ENCODE measurements around the gene GABRD.

GABRD gene

GRCh38 chr1:2022063-2022770 lies 3.1 kb downstream of the GABRD start:
- in situ Hi-C loops (cut with HindIII; ENCODE audit: low sequenced_read_pairs), result no loop called here
- no peak overlapping the region for H3K4me3 ChIP-seq (ENCODE audit: low read depth, low read length)
- DNase-seq (ENCODE audit: low read depth), result no peak
- TF ChIP-seq, protein P1, sequence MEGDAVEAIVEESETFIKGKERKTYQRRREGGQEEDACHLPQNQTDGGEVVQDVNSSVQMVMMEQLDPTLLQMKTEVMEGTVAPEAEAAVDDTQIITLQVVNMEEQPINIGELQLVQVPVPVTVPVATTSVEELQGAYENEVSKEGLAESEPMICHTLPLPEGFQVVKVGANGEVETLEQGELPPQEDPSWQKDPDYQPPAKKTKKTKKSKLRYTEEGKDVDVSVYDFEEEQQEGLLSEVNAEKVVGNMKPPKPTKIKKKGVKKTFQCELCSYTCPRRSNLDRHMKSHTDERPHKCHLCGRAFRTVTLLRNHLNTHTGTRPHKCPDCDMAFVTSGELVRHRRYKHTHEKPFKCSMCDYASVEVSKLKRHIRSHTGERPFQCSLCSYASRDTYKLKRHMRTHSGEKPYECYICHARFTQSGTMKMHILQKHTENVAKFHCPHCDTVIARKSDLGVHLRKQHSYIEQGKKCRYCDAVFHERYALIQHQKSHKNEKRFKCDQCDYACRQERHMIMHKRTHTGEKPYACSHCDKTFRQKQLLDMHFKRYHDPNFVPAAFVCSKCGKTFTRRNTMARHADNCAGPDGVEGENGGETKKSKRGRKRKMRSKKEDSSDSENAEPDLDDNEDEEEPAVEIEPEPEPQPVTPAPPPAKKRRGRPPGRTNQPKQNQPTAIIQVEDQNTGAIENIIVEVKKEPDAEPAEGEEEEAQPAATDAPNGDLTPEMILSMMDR (IDR thresholded peaks at IDR 0.05; ENCODE audit: low read depth, low read length, missing control alignments), result no peak

DNA sequence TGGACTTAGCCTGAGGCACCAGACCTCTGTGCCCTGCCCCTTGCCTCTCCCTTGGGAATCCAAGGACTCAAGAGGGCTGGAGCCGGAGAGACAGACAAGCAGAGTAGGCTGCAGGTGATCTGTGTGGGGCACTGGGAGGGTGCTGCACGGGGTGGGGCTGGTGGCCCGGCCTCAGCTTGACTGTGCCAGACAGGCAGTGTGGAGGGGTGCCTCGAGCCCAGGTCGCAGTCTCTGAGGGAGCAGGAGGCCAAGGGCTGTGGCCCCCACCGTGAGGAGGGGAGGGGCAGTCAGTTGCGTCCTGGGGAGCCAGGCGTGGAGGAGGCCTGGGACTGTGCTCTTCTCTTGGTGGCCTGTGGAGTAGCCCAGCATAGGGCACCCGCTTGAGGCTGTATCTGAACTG lies 4.0 kb downstream of the GABRD start:
- no peak overlapping the region for H3K4me3 ChIP-seq (ENCODE audit: low read depth, low read length)
- TF ChIP-seq, protein P1 (IDR thresholded peaks at IDR 0.05; ENCODE audit: low read depth, low read length, missing control alignments), result no peak
- in situ Hi-C loops (cut with HindIII; ENCODE audit: low sequenced_read_pairs), result no loop called here
- no peak for DNase-seq (ENCODE audit: low read depth)

GRCh38 chr1:2024451-2024850 lies 5.3 kb downstream of the GABRD start:
- TF ChIP-seq, protein P1 (IDR thresholded peaks at IDR 0.05; ENCODE audit: low read depth, low read length, missing control alignments), result no peak
- no peak for DNase-seq (ENCODE audit: low read depth)
- no peak overlapping the region for H3K4me3 ChIP-seq (ENCODE audit: low read depth, low read length)
- in situ Hi-C loops (cut with HindIII; ENCODE audit: low sequenced_read_pairs), result no loop called here

DNA sequence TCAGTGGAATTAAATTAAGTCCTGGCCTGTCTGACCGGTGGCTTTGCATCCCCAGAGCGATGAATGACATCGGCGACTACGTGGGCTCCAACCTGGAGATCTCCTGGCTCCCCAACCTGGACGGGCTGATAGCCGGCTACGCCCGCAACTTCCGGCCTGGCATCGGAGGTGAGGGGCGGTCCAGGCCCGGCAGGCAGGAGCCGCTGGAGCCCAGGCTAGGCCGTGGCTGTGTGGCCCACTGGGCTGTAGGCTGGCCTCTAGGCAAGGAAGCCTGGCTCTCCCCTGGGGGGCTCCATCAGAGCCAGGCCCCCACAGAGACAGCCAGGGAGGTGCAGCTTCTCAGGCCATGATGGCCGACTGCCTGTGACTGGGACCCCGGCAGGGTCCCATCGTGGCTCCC lies 5.7 kb downstream of the GABRD start:
- DNase-seq (ENCODE audit: low read depth), result no peak
- TF ChIP-seq, protein P1 (IDR thresholded peaks at IDR 0.05; ENCODE audit: low read depth, low read length, missing control alignments), result no peak
- H3K4me3 ChIP-seq (ENCODE audit: low read depth, low read length), result no peak overlapping the region
- in situ Hi-C loops (cut with HindIII; ENCODE audit: low sequenced_read_pairs), result loop anchor here (5.0 kb wide), 1 partner anchor 33 kb away; no protein-coding TSS in a partner anchor

DNA sequence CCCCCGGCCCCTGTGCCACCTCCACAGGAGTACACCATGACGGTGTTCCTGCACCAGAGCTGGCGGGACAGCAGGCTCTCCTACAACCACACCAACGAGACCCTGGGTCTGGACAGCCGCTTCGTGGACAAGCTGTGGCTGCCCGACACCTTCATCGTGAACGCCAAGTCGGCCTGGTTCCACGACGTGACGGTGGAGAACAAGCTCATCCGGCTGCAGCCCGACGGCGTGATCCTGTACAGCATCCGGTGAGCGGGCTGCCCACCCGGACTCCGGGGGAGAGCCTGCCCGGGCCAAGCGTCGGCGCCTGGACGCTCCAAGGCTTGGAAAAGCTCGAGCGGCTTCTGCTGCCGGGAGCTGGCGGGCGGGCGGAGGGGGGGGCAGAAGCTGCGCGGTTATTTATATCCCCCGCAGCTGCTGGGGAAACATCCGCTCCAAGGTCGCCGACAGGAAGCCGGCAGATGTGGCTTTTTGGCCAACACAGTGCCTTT lies 6.4 kb downstream of the GABRD start:
- no peak for DNase-seq (ENCODE audit: low read depth)
- in situ Hi-C loops (cut with HindIII; ENCODE audit: low sequenced_read_pairs), result loop anchor here (5.0 kb wide), 1 partner anchor 33 kb away; no protein-coding TSS in a partner anchor
- H3K4me3 ChIP-seq (ENCODE audit: low read depth, low read length), result no peak overlapping the region
- TF ChIP-seq, protein P1 (IDR thresholded peaks at IDR 0.05; ENCODE audit: low read depth, low read length, missing control alignments), result no peak

GRCh38 chr1:2027961-2028583 lies 8.9 kb downstream of the GABRD start:
- in situ Hi-C loops (cut with HindIII; ENCODE audit: low sequenced_read_pairs), result loop anchor here (5.0 kb wide), 1 partner anchor 36 kb away; no protein-coding TSS in a partner anchor
- TF ChIP-seq, protein P1 (IDR thresholded peaks at IDR 0.05; ENCODE audit: low read depth, low read length, missing control alignments), result no peak
- DNase-seq (ENCODE audit: low read depth), result no peak
- no peak overlapping the region for H3K4me3 ChIP-seq (ENCODE audit: low read depth, low read length)

Data from astrocyte of the cerebellum (primary cell).